Measurements from ENCODE around the gene RAB12.
"Not testable (repeated sequence)": the region's sequence is repeated elsewhere in the genome, so short reads cannot be mapped to it uniquely, and the experiment has no call there.

The RAB12 gene

GRCh38 chr18:8608795-8609658 lies at the start of gene RAB12:
RAB12 (plus strand) TSS chr18:8609437; CDS start chr18:8609440, 3 bp downstream.
- peak; percentile 87 for DNase-seq

- DNase-seq, result no peak
Observed at GRCh38 chr18:8559612-8560186, 49.5 kb upstream of the RAB12 start.

- no peak for DNase-seq
Observed at GRCh38 chr18:8561123-8561910, 47.9 kb upstream of the RAB12 start.

GRCh38 chr18:8562070-8562469 lies 47.2 kb upstream of the RAB12 start:
- DNase-seq, result no peak

- no peak for DNase-seq
Observed at GRCh38 chr18:8562919-8563318, 46.3 kb upstream of the RAB12 start.

- no peak for DNase-seq
Observed at GRCh38 chr18:8571399-8571798, 37.8 kb upstream of the RAB12 start.

GRCh38 chr18:8573766-8574165 lies 35.5 kb upstream of the RAB12 start:
- not testable (repeated sequence) for DNase-seq

GRCh38 chr18:8584798-8585197 lies 24.4 kb upstream of the RAB12 start:
- DNase-seq, result no peak

- no peak for DNase-seq
Observed at GRCh38 chr18:8586941-8587340, 22.3 kb upstream of the RAB12 start.

GRCh38 chr18:8595445-8595844 lies 13.8 kb upstream of the RAB12 start:
- no peak for DNase-seq

- no peak for DNase-seq
Observed at GRCh38 chr18:8601277-8602032, 7.8 kb upstream of the RAB12 start.

GRCh38 chr18:8602040-8602439 lies 7.2 kb upstream of the RAB12 start:
- DNase-seq, result no peak

GRCh38 chr18:8602557-8602956 lies 6.7 kb upstream of the RAB12 start:
- no peak for DNase-seq

GRCh38 chr18:8603663-8604520 lies 5.3 kb upstream of the RAB12 start:
- DNase-seq, result no peak

- DNase-seq, result no peak
Observed at GRCh38 chr18:8605974-8606373, 3.3 kb upstream of the RAB12 start.

GRCh38 chr18:8607776-8608742 lies 1.2 kb upstream of the RAB12 start:
- DNase-seq, result no peak

GRCh38 chr18:8609659-8610458 lies 622 bp downstream of the RAB12 start:
- no peak for DNase-seq

GRCh38 chr18:8610459-8610851 lies 1.2 kb downstream of the RAB12 start:
- no peak for DNase-seq

- DNase-seq, result no peak
Observed at GRCh38 chr18:8611916-8612576, 2.8 kb downstream of the RAB12 start.
